HG02970 (cell line): ENCODE results near the gene PPP2R5D.
"Not testable (repeated sequence)": the region's sequence is repeated elsewhere in the genome, so short reads cannot be mapped to it uniquely, and the experiment has no call there.

ENCODE experiments used
- ATAC-seq: cut with Tn5 transposase; IDR thresholded peaks from one replicate; pipeline ENCODE4 v1.9.1; 2021; ENCODE audit warnings: mild to moderate bottlenecking, moderate library complexity, moderate number of reproducible peaks; ENCODE audit not compliant: unreplicated experiment, low FRiP score

PPP2R5D gene

DNA sequence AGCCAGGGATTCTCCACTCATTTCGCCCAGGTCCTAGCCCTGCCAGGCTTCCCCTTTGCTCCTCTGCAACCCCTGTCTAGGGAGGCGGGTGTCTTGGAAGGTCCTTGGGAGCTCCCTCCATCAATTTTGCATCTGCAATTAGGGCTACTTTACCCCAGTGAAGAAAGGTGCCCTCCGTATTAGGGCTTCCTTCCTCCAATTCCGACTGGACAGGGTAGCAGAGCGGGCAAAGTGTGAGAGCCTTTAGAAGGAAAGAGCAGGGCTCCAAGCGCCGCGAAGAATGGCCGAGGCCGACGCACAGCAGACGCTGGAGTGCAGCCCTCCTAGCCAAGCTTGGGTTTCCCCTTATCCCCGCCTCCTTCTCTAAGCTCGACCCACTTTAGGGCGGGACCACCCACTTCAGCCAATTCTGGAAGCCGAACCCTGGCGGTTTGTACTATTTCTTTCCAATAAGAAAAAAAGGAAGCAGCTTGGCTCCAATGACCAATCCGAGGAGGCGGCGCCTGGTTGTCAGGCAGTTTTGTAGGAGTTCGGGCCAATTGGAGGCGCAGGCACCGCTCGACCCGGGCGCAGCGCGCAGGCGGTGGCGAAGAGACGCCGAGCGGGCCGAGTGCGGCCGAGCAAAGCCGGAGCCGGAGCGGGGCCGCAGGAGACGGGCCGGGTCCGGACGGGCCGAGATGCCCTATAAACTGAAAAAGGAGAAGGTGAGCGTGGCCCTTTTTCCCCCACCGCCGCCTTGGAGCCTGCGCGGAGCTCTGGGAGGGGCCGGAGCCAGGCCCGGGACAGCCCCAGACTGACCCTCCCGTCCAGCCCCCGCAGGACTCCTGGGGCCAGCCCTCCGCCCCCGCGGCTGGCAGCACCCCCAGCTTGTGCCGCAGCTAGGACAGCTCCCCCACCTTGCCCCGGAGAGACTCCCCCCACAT is at the start of gene PPP2R5D:
TSS of gene PPP2R5D (plus strand) at position 570 of the 923 bp plus-strand sequence. CDS start at position 678, 108 bp downstream.
- ATAC-seq = peak; percentile 94

DNA sequence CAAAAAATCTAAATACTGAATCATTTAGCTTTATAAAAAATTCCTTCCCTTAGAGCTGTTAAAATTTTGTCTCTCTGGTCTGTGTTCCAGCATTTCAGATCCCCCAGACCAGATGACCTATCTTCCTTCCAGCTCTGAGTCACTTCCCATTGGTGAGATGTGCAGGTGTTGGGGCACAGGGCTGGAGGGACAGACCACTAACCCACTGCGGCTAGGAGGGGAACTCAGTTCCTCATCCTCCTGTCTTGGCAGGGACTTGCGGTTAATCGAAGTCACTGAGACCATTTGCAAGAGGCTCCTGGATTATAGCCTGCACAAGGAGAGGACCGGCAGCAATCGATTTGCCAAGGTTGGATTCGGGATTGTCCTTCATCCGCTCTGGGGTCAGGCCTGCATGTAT is 49.0 kb upstream of the PPP2R5D start:
- ATAC-seq = no peak

DNA sequence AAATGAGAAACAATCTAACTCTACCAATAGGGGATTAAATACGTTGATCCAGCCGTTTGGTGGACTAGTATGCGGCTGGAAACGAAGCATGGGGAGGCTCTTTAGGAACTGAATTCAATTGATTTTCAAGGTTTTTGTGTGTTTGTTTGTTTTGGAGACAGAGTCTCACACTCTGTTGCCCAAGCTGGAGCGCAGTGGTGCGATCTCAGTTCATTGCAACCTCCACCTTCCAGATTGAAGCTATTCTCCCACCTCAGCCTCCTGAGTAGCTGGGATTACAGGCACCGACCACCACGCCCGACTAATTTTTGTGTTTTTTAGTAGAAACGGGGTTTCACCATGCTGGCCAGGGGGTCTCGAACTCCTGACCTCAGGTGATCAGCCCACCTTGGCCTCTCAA is 48.0 kb upstream of the PPP2R5D start:
- no peak for ATAC-seq

- no peak for ATAC-seq
Observed at GRCh38 chr6:42937548-42938427, 46.6 kb upstream of the PPP2R5D start.

GRCh38 chr6:42938428-42938796 is 46.0 kb upstream of the PPP2R5D start:
- no peak for ATAC-seq

DNA sequence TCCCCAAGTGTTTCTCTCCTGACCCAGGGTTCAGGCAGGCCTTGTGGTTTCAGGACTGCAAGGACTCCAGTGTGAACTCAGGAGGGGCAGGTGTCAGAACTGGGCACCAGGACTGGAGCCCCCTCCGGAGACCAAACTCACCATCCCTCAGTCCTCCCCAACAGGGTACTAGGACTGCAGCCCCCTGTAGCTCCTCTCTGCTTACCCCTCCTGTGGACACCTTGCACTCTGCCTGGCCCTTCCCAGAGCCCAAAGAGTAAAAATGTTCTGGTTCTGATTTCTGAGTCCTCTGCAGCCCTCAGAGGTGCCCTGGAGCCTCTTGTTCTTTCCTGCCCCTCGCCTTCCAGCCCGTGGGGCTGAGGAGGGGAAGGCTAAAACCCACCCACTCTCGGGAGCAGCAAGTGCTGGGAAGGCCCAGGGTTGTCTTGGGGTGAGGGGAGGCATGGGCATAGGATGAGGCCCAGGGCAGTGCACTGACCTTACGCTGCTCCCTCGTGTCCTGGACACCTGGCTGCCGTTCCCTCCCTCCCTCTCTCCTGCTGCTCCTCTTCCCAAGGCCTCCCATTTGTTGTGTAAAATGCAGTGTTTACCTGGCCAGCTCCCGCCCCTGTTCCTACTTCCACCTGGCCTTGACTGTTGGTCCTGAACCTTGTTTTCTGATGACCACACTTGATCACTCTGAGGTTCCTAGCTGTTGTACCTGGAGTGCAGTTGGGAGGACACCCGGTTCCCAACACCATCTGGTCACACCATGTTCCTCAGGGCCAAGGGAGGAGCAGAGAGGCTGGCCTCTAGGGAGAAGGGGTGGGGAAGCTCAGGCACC is 45.2 kb upstream of the PPP2R5D start:
- ATAC-seq = no peak

GRCh38 chr6:42939810-42940167 is 44.6 kb upstream of the PPP2R5D start:
- ATAC-seq = no peak

DNA sequence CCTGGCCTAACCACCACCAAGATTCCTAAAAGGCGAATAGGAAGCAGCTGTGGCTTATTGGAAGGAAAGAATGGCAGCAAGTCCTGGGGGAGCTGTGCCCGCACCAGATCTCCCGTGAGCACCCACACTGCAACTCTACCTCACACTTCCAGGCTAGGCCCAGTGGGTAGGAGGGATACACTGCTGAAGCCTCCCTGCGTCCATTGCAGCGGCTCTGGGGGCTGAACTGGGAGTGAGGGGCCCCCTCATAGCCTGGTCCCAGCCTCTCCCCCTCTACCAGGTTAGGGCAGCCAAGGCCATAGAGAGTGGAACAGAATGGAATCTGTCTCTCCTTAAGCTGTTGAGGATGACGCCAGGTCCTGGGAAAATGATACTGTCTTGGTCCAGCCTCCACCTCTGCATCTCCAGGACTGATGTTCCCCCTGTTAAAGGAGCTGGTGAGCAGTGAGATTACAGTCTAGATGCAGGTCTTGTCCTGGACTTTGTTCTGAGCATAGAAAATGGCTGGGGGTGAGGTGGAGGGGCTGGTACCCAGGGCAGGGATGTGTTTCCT is 43.8 kb upstream of the PPP2R5D start:
- ATAC-seq = no peak

- not testable (repeated sequence) for ATAC-seq
Observed at GRCh38 chr6:42941356-42941755, 43.0 kb upstream of the PPP2R5D start.

DNA sequence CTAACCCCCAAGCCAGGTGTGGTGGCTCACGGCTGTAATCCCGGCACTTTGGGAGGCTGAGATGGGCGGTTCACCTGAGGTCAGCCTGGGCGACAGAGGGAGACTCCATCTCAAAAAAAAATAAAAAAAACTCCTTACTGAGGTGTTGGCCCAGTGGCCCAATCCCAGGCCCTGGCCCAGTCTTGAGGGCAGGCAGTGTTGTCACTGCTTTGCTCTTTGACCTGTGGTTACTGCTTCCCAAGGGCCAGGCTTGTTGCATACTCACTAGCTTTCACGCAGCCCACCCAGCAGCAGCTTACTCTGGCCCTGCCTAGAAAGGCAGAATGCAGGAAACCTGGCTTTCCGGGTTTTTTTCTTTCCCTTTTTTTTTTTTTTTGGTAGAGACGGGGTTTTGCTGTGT is 41.9 kb upstream of the PPP2R5D start:
- no peak for ATAC-seq

GRCh38 chr6:42947950-42948349 is 36.4 kb upstream of the PPP2R5D start:
- no peak for ATAC-seq

- no peak for ATAC-seq
Observed at GRCh38 chr6:42952389-42952788, 32.0 kb upstream of the PPP2R5D start.

- not testable (repeated sequence) for ATAC-seq
Observed at GRCh38 chr6:42954405-42954804, 30.0 kb upstream of the PPP2R5D start.

DNA sequence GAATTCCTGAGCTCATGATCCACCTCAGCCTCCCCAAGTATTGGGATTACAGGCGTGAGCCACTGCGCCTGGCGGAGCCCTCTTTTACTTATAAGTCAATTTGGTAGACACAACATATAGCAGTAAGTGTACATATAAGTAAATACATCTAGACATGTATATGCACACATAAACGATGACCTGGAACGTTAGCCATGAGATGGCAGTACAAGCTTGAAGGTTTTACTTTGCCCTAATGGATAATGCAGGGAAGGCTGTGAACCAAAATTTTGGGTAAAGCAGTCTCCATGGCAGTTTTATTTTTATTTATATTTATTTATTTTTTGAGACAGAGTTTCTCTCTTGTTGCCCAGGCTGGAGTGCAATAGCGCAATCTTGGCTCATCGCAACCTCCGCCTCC is 26.2 kb upstream of the PPP2R5D start:
- ATAC-seq = no peak

- no peak for ATAC-seq
Observed at GRCh38 chr6:42959917-42960242, 24.5 kb upstream of the PPP2R5D start.

GRCh38 chr6:42960243-42961019 is 23.9 kb upstream of the PPP2R5D start, which contains the start of gene GNMT:
Gene GNMT, plus strand, starts transcription at chr6:42960754. Its CDS starts 14 bp downstream, at chr6:42960768.
- no peak for ATAC-seq

DNA sequence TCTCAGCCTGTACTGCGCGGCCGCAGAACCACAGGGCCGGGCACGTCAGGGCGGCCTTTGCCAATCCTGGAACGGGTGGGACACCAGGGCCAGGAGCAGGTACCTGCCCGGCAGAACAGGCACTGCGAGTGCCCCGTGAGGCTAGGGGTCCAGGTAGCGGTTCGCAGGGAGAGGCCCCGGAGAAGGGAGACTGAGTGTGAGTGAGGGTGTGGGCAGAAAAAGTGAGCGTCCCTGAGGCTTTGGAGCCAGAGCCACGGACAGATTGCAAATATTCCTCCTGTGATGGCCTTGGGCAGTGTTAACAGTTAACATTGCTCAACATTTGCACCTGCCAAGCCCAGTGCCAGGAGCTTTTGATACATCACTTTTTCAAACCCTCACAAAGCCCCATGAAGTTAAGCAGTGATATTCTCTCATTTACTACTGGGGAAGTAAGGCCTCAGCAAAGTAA is 23.3 kb upstream of the PPP2R5D start:
- ATAC-seq = no peak

DNA sequence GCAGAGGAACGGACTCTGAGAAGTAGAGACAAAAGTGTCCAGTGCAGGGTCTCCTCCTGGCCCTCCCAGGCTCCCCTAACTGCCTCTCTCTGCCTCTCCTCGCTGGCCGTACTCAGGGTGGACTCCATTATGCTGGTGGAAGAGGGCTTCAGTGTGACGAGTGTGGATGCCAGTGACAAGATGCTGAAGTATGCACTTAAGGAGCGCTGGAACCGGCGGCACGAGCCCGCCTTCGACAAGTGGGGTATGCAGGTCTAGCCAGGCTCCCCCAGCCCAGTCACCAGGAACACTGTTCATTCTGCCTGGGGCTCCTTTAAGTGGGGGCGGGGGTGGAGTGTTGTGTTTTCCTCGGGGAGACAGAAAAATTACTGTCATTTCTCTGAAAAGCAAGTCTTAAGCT is 22.3 kb upstream of the PPP2R5D start:
- ATAC-seq = no peak

DNA sequence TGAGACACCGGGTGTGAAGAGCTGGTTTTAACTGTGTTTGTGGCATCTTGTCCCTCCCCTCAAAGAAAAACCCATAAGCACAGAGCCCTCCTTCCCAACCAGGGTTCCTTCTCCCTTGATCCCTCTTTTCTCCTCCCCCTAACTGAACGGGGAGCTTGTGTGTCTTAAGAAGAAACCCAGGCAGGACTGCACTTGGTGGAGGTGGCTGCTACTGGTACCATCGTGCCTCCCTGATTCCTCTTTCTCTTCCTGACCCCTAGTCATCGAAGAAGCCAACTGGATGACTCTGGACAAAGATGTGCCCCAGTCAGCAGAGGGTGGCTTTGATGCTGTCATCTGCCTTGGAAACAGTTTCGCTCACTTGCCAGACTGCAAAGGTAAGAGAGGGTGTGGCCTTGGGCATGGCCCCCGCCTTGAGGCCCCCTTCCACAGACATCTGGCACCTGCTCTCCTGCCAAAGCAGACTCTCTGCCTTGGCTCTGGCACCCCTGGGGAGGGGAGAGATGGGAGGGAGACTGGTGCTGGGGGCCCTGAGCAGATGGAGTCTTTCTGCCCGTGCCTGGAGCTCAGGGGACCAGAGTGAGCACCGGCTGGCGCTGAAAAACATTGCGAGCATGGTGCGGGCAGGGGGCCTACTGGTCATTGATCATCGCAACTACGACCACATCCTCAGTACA is 21.7 kb upstream of the PPP2R5D start:
- ATAC-seq = no peak
